SW480 (cell line): ENCODE data around the gene KLHL2.
"Not testable (repeated sequence)": the region's sequence is repeated elsewhere in the genome, so short reads cannot be mapped to it uniquely, and the experiment has no call there.

Experiments used
- DNase-seq: peaks from one replicate; pipeline ENCODE4 v3.0.0-alpha.2; 2016; ENCODE audit warnings: low spot score

The KLHL2 gene

DNA sequence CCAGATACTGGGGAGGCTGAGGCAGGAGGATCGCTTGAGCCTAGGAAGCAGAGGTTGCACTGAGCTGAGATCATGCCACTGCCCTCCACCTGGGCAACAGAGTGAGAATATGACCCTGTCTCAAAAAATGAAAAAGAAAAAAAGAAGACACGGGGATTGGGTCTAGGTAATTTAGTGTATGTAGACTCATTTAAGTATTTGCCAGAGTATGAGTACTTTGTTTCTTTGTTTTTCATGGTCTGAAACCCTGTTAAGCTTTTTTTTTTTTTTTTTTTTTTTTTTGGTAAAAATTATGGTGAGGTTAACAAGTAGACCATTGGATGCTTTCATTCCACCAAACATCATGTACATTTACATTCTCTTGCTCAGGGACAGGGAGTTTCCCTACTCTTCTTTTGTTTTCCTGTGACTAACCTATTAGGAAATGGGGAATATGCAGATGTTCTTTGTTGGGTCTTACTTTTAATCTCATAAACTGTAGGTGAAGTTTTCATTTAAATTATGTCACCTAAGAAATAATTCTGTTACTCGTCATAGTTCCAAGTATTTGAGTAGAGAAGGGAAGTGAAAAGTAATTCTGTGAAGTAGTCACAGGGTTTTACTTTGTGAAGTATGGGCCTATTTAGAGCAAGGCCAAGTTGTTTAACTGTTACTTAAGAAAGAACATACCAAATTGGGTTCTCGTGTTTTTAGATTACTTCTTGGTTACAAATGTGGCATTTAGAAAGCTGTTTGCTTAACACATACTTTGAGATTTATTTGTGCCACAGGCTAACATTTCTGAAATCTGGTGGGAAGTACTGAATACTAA lies 25.5 kb downstream of the KLHL2 start:
- not testable (repeated sequence) for DNase-seq

DNA sequence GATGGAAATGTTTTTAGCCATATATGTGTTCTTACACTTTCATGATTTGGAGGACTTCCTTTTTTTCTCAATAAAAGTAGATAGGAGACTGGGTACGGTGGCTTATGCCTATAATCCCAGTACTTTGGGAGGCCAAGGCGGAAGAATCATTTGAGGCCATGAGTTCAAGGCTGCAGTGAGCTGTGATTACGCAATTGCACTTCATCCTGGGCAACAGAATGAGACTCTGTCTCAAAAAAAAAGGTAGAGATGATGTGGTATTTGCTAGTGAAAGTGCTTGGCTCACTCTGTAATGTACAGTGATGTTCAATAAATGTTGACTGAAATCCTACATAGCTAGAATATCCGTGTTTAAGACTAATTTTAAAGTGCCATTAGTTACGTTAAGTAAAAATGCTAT lies 27.4 kb downstream of the KLHL2 start:
- no peak for DNase-seq

- not testable (repeated sequence) for DNase-seq
Observed at GRCh38 chr4:165236852-165237251, 29.5 kb downstream of the KLHL2 start.

DNA sequence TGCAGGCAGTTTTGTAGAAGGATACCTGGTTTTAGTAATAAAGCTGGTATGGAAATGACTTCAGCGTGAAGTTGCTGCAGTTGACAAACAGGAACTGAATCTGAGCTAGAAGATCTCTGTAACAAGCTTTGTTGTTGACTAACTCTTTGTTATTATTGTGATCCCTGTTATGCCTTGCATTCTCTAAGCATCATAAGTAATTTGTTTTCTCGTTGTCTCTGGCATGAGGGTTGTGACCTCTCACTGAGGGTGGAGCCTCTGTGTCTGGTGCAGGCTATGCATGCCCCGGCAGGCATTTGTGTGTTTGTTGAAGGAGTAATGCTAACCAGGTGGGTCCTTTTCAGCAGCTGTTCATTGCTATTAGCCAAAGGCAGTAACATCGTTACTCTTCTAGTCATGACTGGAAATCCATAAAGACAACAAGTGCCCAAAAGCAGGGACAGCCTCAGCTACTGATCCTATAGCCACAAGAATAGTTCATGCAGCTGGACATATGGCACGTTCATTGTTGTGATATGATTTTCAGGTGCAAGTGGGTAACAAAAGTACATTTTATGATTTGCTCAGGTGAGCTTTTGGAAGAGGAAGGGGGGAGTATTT lies 30.8 kb downstream of the KLHL2 start:
- not testable (repeated sequence) for DNase-seq

DNA sequence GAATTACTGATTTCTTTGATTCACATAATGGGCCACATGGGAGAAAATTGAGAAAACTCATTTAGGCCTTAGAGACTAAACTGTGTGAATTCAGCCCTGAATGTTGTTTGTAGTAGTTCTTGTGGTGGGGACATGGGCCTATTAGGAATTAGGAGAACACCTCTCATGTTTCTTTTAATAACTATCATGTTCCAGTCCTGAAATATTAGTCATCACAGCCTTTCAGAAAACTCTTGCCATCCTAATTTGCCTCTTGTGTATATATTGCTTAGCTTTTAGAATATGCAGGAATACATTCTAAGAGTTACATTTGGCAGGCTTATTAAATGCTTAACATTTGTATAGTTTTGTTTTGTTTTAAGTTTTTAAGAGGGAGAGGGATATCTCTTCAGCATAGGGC lies 33.4 kb downstream of the KLHL2 start:
- not testable (repeated sequence) for DNase-seq

GRCh38 chr4:165244148-165244547 lies 36.8 kb downstream of the KLHL2 start:
- DNase-seq, result not testable (repeated sequence)

- not testable (repeated sequence) for DNase-seq
Observed at GRCh38 chr4:165244587-165245186, 37.3 kb downstream of the KLHL2 start.

DNA sequence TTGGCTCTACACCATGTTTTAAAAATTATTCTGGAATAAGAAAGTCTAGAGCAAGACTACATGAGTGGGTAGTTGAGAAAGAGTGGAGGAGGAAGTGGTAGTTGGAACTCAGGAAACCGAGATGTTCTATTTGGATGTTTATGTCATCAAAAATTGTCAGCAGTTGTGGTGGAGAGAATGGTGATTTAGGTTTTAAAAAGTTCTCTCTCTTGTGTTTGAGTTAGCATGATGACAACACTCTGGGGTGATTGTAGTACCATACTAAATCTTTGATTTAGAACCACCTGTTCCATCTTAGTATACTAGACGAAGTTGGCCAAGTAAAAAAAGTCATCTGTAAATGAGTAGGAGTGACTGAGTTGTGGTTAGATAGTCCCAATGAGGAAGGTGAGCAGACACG lies 40.7 kb downstream of the KLHL2 start:
- DNase-seq, result no peak

DNA sequence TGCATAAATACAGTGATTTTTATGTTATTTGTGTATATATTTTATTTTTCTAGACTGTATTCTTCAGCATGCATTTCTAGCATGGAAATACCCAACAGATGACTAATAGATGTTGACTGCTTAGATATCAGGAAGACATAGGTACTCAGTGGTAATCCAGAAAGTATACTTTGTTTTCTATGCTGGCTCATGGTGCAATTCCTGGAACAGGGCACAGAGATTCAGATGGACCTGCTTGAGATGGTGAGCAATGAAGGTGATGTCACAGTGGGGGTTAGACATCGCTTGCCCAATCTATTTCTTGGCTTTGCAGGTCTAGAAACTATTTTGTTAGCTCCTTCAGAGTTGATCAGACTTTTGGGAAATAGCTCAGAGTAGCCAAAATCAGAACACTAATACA lies 41.5 kb downstream of the KLHL2 start:
- not testable (repeated sequence) for DNase-seq

- DNase-seq, result not testable (repeated sequence)
Observed at GRCh38 chr4:165254771-165255170, 47.4 kb downstream of the KLHL2 start.

- not testable (repeated sequence) for DNase-seq
Observed at GRCh38 chr4:165255439-165255838, 48.1 kb downstream of the KLHL2 start.

DNA sequence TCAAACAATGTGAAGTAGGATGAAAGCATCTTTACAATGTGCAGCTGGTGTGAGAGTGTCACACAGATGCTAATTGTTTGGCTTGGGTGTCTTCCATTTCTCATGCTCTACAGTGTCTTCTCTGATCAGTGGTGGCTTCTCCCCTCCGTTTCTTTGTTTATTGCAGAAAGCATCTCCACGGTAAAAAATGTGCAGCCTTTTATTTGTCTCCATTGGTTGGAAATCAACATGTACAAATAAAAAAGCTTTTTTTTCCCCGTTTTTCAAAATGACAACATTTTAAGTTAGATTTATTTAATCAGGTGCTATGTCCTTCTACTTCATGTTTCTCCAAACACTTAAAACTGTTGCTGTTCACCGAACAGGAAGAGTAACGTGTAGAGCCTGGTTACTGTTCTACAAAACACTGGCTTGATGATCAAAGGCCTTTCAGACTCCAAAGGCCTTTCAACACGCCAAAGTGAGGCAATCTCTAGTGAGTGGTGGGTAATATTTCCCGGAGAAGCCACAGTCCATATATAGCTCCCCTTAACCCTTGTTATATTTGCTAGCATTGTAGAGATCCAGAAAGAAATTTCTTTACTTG lies 48.8 kb downstream of the KLHL2 start:
- not testable (repeated sequence) for DNase-seq

DNA sequence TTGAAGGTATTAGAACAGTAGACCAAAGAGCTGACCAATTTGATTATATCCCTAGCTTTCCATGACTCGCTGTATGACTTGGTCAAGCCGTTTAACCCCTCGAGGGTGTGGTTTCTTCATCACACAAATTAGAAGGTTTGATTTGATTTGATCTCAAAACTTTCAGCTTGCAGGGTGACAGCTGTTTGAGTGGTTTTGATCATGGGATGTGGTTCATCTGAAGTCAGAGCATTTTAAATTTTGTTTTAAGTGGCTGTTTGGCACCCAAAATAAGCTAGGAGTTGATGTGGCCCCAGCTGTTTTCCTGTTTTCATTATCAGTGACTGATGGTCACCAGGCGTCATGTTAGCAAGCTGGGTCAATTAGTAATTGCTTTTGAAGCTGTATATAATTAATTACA lies 52.4 kb downstream of the KLHL2 start:
- DNase-seq, result not testable (repeated sequence)

DNA sequence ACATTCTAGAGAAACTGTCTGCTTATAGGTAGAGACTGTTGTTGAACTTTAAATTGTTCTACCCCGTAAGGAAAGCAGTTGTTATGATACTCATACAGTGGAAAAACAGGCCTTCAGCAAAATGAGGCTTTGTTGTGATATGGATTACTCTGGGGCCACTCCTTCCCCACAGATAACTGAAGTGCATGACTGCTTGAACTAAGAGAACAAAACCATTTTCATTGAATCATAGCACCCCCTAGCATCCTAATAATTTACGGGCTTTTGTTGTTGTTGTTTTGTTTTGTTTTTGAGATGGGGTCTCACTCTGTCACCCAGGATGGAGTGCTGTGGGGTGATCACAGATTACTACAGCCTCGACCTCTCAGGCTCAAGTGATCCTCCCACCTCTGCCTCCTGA lies 54.9 kb downstream of the KLHL2 start:
- DNase-seq, result not testable (repeated sequence)

DNA sequence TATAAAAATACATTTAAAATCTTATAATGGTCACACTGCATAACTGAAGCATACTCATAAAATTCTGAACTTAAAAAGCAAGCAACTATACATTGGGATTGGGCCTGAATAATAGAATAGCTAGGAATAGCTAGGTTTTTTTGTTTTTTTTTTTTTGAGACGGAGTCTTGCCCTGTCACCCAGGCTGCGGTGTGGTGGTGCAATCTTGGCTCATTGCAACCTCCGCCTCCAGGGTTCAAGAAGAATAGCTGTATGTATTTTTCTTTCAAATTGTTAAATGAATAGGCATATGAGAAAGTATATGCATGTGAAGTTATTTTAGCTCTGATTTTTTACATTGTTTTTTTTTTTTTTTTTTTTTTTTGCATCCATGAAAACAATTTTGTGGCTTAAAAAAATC lies 56.1 kb downstream of the KLHL2 start:
- DNase-seq, result not testable (repeated sequence)

DNA sequence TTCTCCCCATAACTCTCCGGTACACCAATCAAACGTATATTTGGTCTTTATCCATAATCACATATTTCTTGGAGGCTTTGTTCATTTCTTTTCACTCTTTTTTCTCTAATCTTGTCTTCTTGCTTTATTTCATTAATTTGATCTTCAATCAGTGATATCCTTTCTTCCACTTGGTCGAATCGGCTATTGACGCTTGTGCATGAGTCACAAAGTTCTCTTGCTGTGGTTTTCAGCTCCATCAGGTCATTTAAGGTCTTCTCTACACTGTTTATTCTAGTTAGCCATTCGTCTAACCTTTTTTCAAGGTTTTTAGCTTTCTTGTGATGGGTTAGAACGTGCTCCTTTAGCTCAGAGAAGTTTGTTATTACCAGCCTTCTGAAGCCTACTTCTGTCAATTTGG lies 62.6 kb downstream of the KLHL2 start:
- DNase-seq, result not testable (repeated sequence)

DNA sequence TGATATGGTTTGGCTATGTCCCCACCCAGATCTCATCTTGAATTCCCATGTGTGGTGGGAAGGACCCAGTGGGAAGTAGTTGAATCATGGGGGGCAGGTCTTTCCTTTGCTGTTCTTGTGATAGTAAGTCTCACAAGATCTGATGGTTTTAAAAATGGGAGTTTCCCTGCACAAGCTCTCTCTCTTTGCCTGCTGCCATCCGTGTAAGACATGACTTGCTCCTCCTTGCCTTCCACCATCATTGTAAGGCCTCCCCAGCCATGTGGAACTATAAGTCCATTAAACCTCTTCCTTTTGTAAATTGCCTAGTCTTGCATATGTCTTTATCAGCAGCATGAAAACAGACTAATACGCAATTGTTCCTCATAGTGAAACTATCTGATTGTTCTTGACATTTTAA lies 66.1 kb downstream of the KLHL2 start:
- not testable (repeated sequence) for DNase-seq

- not testable (repeated sequence) for DNase-seq
Observed at GRCh38 chr4:165275357-165275756, 68.0 kb downstream of the KLHL2 start.

GRCh38 chr4:165279531-165279930 lies 72.2 kb downstream of the KLHL2 start:
- not testable (repeated sequence) for DNase-seq

DNA sequence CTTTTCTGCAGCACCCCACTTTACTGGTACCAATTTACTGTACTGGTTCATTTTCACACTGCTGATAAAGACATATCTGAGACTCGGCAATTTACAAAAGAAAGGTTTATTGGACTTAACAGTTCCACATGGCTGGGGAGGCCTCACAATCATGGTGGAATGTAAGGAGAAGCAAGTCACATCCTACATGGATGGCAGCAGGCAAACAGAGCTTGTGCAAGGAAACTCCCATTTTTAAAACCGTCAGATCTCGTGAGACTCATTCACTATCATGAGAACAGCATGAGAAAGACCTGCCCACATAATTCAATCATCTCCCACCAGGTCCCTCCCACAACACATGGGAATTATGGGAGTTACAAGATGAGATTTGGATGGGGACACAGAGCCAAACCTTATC lies 77.3 kb downstream of the KLHL2 start:
- DNase-seq, result not testable (repeated sequence)

- not testable (repeated sequence) for DNase-seq
Observed at GRCh38 chr4:165286619-165287340, 79.4 kb downstream of the KLHL2 start.

DNA sequence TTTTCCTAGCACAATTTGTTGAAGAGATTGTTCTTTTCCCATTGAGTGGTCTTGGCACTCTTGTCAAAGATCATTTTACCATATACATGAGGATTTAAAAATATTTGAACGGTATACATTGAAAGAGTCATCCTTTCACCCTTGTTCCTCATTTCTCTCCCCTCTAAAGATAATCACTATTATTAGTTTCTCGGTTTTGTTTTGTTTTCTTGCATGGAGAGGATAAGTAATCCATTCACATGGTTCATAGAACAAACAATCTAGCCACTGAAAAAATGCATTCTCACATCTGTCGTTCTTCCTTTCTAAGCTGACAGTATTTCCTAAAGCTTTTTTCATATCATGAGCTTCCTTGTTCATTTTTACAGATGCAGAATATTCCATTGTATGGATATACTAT lies 80.9 kb downstream of the KLHL2 start:
- DNase-seq, result no peak
